ENCODE data around the gene PLOD3.
A peak's percentile ranks its signal among the peaks of the same experiment; 100 is the strongest.

PLOD3 gene

GRCh38 chr7:101237206-101238067 lies 20.1 kb upstream of the PLOD3 start, which contains the start of gene CLDN15:
Gene CLDN15, minus strand, starts transcription at chr7:101237802. Its CDS starts 221 bp downstream, at chr7:101237581.
- no peak for TF ChIP-seq ZNF274 (IDR thresholded peaks at IDR 0.05; ENCODE audit: low read depth, low read length)
- TF ChIP-seq YY1 (IDR thresholded peaks at IDR 0.05; ENCODE audit: insufficient read depth, insufficient read length), result no peak
- TF ChIP-seq SUZ12 (IDR thresholded peaks at IDR 0.05; ENCODE audit: extremely low read depth, insufficient read depth, insufficient read length), result no peak
- no peak for DNase-seq (ENCODE audit: low read depth, low spot score)
- Histone ChIP-seq H3K9me3 (ENCODE audit: insufficient read depth, low read length) (no peaks in the 10 kb centered on the region), H3K4me1 (ENCODE audit: insufficient read depth, insufficient read length) (peaks cover 10% of the 10 kb centered on the region), H3K36me3 (ENCODE audit: insufficient read depth, insufficient read length, low read length) (peaks cover 34% of the 10 kb centered on the region), H3K9ac (ENCODE audit: insufficient read length, low read depth) (peak within 1 kb of the TSS; percentile 18), H3K4me3 (ENCODE audit: insufficient read length, low read depth) (no peak within 1 kb of the TSS), H3K27me3 (ENCODE audit: insufficient read depth, insufficient read length) (no peaks in the 10 kb centered on the region)

GRCh38 chr7:101236292-101236835 lies 19.0 kb upstream of the PLOD3 start:
- peaks cover 14% of the 10 kb centered on the region for H3K4me1 ChIP-seq (ENCODE audit: insufficient read depth, insufficient read length)
- no peak for DNase-seq (ENCODE audit: low read depth, low spot score)
- no peaks in the 10 kb centered on the region for H3K27me3 ChIP-seq (ENCODE audit: insufficient read depth, insufficient read length)
- H3K36me3 ChIP-seq (ENCODE audit: insufficient read depth, insufficient read length, low read length), result peaks cover 34% of the 10 kb centered on the region
- H3K9me3 ChIP-seq (ENCODE audit: insufficient read depth, low read length), result no peaks in the 10 kb centered on the region
- TF ChIP-seq SUZ12 (IDR thresholded peaks at IDR 0.05; ENCODE audit: extremely low read depth, insufficient read depth, insufficient read length), result no peak
- TF ChIP-seq YY1 (IDR thresholded peaks at IDR 0.05; ENCODE audit: insufficient read depth, insufficient read length), result no peak
- no peak for TF ChIP-seq ZNF274 (IDR thresholded peaks at IDR 0.05; ENCODE audit: low read depth, low read length)
- H3K4me3 ChIP-seq (ENCODE audit: insufficient read length, low read depth), result no peak overlapping the region
- no peak overlapping the region for H3K9ac ChIP-seq (ENCODE audit: insufficient read length, low read depth)

DNA sequence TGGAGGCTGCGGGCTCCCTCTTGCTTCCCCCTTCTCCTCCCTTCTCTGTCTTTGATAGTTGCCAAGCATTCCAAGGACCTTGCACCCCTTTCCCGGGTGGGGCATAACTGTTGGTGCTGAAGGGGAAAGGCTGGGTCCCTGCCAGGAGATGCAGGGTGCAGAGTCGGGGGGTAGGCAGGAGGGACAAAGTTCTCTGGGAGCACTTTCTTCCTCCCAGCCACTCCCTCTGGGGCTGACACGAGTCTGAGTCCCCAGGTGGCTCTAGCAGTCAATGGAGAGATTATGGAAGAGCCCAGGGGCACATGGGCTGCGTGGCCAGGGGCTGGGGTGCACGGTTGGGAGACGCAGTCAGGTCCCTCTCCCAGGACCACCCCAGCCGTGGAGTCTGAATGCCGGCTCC lies 18.1 kb upstream of the PLOD3 start:
- TF ChIP-seq SUZ12 (IDR thresholded peaks at IDR 0.05; ENCODE audit: extremely low read depth, insufficient read depth, insufficient read length) (no peak), ZNF274 (IDR thresholded peaks at IDR 0.05; ENCODE audit: low read depth, low read length) (no peak), YY1 (IDR thresholded peaks at IDR 0.05; ENCODE audit: insufficient read depth, insufficient read length) (no peak)

DNA sequence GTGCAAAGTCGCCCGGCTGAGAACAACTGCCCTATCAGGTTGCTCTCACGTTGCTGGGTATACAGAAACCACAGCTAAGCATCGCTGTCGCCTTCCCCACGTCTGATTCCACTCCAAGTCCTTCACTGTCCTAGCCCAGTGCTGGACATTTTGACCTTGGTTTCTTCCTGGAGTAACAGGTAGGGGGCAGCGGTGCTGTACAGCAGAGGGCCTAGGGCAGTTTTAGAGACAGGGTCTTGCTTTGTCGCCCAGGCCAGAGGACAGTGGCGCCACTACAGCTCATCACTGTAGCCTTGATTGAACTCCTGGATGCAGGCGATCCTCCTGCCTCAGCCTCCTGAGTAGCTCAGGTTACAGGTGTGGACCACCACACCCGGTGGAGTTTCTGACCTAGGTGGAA lies 17.7 kb upstream of the PLOD3 start:
- H3K4me3 ChIP-seq (ENCODE audit: insufficient read length, low read depth), result no peak overlapping the region
- H3K27me3 ChIP-seq (ENCODE audit: insufficient read depth, insufficient read length), result no peaks in the 10 kb centered on the region
- H3K36me3 ChIP-seq (ENCODE audit: insufficient read depth, insufficient read length, low read length), result peaks cover 24% of the 10 kb centered on the region
- TF ChIP-seq ZNF274 (IDR thresholded peaks at IDR 0.05; ENCODE audit: low read depth, low read length) (no peak), SUZ12 (IDR thresholded peaks at IDR 0.05; ENCODE audit: extremely low read depth, insufficient read depth, insufficient read length) (no peak), YY1 (IDR thresholded peaks at IDR 0.05; ENCODE audit: insufficient read depth, insufficient read length) (no peak)
- H3K9me3 ChIP-seq (ENCODE audit: insufficient read depth, low read length), result no peaks in the 10 kb centered on the region
- no peak for DNase-seq (ENCODE audit: low read depth, low spot score)
- peaks cover 22% of the 10 kb centered on the region for H3K4me1 ChIP-seq (ENCODE audit: insufficient read depth, insufficient read length)
- H3K9ac ChIP-seq (ENCODE audit: insufficient read length, low read depth), result no peak overlapping the region

More for the DNA sequence above, 18.1 kb upstream of the PLOD3 start:
- Histone ChIP-seq H3K4me1 (ENCODE audit: insufficient read depth, insufficient read length) (peaks cover 20% of the 10 kb centered on the region), H3K36me3 (ENCODE audit: insufficient read depth, insufficient read length, low read length) (peaks cover 28% of the 10 kb centered on the region), H3K9me3 (ENCODE audit: insufficient read depth, low read length) (no peaks in the 10 kb centered on the region), H3K27me3 (ENCODE audit: insufficient read depth, insufficient read length) (no peaks in the 10 kb centered on the region), H3K4me3 (ENCODE audit: insufficient read length, low read depth) (no peak overlapping the region), H3K9ac (ENCODE audit: insufficient read length, low read depth) (no peak overlapping the region)
- no peak for DNase-seq (ENCODE audit: low read depth, low spot score)

- Histone ChIP-seq H3K9ac (ENCODE audit: insufficient read length, low read depth) (no peak overlapping the region), H3K4me3 (ENCODE audit: insufficient read length, low read depth) (no peak overlapping the region), H3K36me3 (ENCODE audit: insufficient read depth, insufficient read length, low read length) (peaks cover 20% of the 10 kb centered on the region), H3K27me3 (ENCODE audit: insufficient read depth, insufficient read length) (no peaks in the 10 kb centered on the region), H3K4me1 (ENCODE audit: insufficient read depth, insufficient read length) (peaks cover 22% of the 10 kb centered on the region), H3K9me3 (ENCODE audit: insufficient read depth, low read length) (no peaks in the 10 kb centered on the region)
- TF ChIP-seq YY1 (IDR thresholded peaks at IDR 0.05; ENCODE audit: insufficient read depth, insufficient read length) (no peak), SUZ12 (IDR thresholded peaks at IDR 0.05; ENCODE audit: extremely low read depth, insufficient read depth, insufficient read length) (no peak), ZNF274 (IDR thresholded peaks at IDR 0.05; ENCODE audit: low read depth, low read length) (no peak)
- no peak for DNase-seq (ENCODE audit: low read depth, low spot score)
Measured at GRCh38 chr7:101234636-101235035, 17.3 kb upstream of the PLOD3 start.

- Histone ChIP-seq H3K4me1 (ENCODE audit: insufficient read depth, insufficient read length) (peaks cover 18% of the 10 kb centered on the region), H3K36me3 (ENCODE audit: insufficient read depth, insufficient read length, low read length) (peaks cover 15% of the 10 kb centered on the region), H3K9me3 (ENCODE audit: insufficient read depth, low read length) (no peaks in the 10 kb centered on the region), H3K4me3 (ENCODE audit: insufficient read length, low read depth) (no peak overlapping the region), H3K27me3 (ENCODE audit: insufficient read depth, insufficient read length) (no peaks in the 10 kb centered on the region), H3K9ac (ENCODE audit: insufficient read length, low read depth) (no peak overlapping the region)
- TF ChIP-seq ZNF274 (IDR thresholded peaks at IDR 0.05; ENCODE audit: low read depth, low read length) (no peak), YY1 (IDR thresholded peaks at IDR 0.05; ENCODE audit: insufficient read depth, insufficient read length) (no peak), SUZ12 (IDR thresholded peaks at IDR 0.05; ENCODE audit: extremely low read depth, insufficient read depth, insufficient read length) (no peak)
- no peak for DNase-seq (ENCODE audit: low read depth, low spot score)
Measured at GRCh38 chr7:101233907-101234547, 16.6 kb upstream of the PLOD3 start.

Measured in NT2/D1 (cell line).